OCI-LY7 (cell line): ENCODE results near the gene SPTBN4. TPM values are rescaled to one million over a fixed set of nuclear protein-coding genes. Genes with fewer than 3 reads are reported as not detected.

Experiments
- BruUV-seq: library from RNA; stranded (reverse); fragments of 400-500 nt; replicated peaks from 2 replicates; lab custom pipeline; 2021; lab: Mats Ljungman, UMichigan
- CTCF ChIA-PET: fragments of 300-600 bp; sonication (Branson Sonifier 250); formaldehyde crosslinking; loops from one replicate; lab custom pipeline; 2022; ENCODE audit warnings: antibody characterized with exemption; ENCODE audit not compliant: unreplicated experiment; lab: Charles Lee
- POLR2A ChIA-PET: fragments of 300-600 bp; sonication (Branson Sonifier 250); formaldehyde crosslinking; loops from one replicate; lab custom pipeline; 2022; ENCODE audit warnings: antibody characterized with exemption; lab: Charles Lee
- DNase-seq: peaks from one replicate; pipeline ENCODE4 v3.0.0-alpha.2; 2015; ENCODE audit warnings: low spot score
- H2AFZ ChIP-seq: fragments of 200-600 bp; sonication (generic), shearing (Covaris generic); 2 replicates; pipeline ENCODE4 v1.6.1; 2014; ENCODE audit warnings: mild to moderate bottlenecking, antibody characterized with exemption, low read length, moderate library complexity
- H3K27ac ChIP-seq: fragments of 200-600 bp; sonication (generic); 2 replicates; pipeline ENCODE4 v1.5.1; 2014; ENCODE audit warnings: mixed run types, low read depth, mild to moderate bottlenecking, moderate library complexity, low read length, inconsistent platforms; ENCODE audit not compliant: poor library complexity, severe bottlenecking
- H3K36me3 ChIP-seq: fragments of 200-600 bp; sonication (generic); 2 replicates; pipeline ENCODE4 v1.6.1; 2014; ENCODE audit warnings: mild to moderate bottlenecking, antibody characterized with exemption, low read length, moderate library complexity, mixed read lengths; ENCODE audit not compliant: insufficient read depth
- H3K4me1 ChIP-seq: fragments of 200-600 bp; sonication (generic); 2 replicates; pipeline ENCODE4 v1.5.1; 2014; ENCODE audit warnings: mild to moderate bottlenecking, low read length; ENCODE audit not compliant: insufficient read depth, poor library complexity, severe bottlenecking
- H3K4me2 ChIP-seq: fragments of 200-600 bp; sonication (generic); 2 replicates; pipeline ENCODE4 v1.6.1; 2014; ENCODE audit warnings: mild to moderate bottlenecking, low read length
- H3K4me3 ChIP-seq: fragments of 200-600 bp; sonication (generic); 2 replicates; pipeline ENCODE4 v1.5.1; 2014; ENCODE audit warnings: mild to moderate bottlenecking, low read depth, low read length; ENCODE audit not compliant: poor library complexity, severe bottlenecking
- H3K79me2 ChIP-seq: fragments of 200-600 bp; sonication (generic); 2 replicates; pipeline ENCODE4 v1.6.1; 2016; ENCODE audit warnings: low read depth, mild to moderate bottlenecking, low read length, moderate library complexity, mixed read lengths; ENCODE audit not compliant: insufficient read depth
- H3K9me2 ChIP-seq: fragments of 200-600 bp; sonication (generic); 2 replicates; pipeline ENCODE4 v1.6.1; 2016; ENCODE audit warnings: mild to moderate bottlenecking, low read length, mixed read lengths; ENCODE audit not compliant: insufficient read depth
- H3K9me3 ChIP-seq: fragments of 200-600 bp; sonication (generic); 2 replicates; pipeline ENCODE4 v1.6.1; 2014; ENCODE audit warnings: mild to moderate bottlenecking, mixed run types, low read length, mixed read lengths
- H4K20me1 ChIP-seq: fragments of 200-600 bp; sonication (generic); 2 replicates; pipeline ENCODE4 v1.6.1; 2014; ENCODE audit warnings: mild to moderate bottlenecking, antibody characterized with exemption, low read length, moderate library complexity, mixed read lengths; ENCODE audit not compliant: insufficient read depth
- EZH2phosphoT487 ChIP-seq: fragments of 200-600 bp; sonication (generic); IDR thresholded peaks from 2 replicates; pipeline ENCODE4 v1.6.1; 2018; ENCODE audit warnings: low read depth, borderline replicate concordance, mild to moderate bottlenecking, mixed run types, antibody characterized with exemption, low read length, moderate library complexity, mixed read lengths
- intact Hi-C: fragments of 100-400 bp; cut with micrococcal nuclease; formaldehyde crosslinking; loops from one replicate; pipeline ENCODE4 v1.10.0; 2022; ENCODE audit not compliant: unreplicated experiment
- total RNA-seq, 2 experiments: library from RNA; depleted of rRNA in 1 of 2; stranded (reverse); fragments of >200 nt in 1 of 2; shearing (Covaris generic) in 1 of 2; gene quantifications; 2 replicates each; pipeline ENCODE4 v1.2.3, GENCODE V29; 2014 to 2022
- TF ChIP-seq, protein P1 (sequence below): fragments of 200-600 bp; sonication (generic); conservative IDR thresholded peaks from 2 replicates; pipeline ENCODE4 v1.5.1; 2014; ENCODE audit warnings: mild to moderate bottlenecking, antibody characterized with exemption, low read length, moderate library complexity, mixed read lengths

The SPTBN4 gene
- total RNA-seq, 2 experiments from 2014 or later: 4.1 to 6.3 TPM

DNA sequence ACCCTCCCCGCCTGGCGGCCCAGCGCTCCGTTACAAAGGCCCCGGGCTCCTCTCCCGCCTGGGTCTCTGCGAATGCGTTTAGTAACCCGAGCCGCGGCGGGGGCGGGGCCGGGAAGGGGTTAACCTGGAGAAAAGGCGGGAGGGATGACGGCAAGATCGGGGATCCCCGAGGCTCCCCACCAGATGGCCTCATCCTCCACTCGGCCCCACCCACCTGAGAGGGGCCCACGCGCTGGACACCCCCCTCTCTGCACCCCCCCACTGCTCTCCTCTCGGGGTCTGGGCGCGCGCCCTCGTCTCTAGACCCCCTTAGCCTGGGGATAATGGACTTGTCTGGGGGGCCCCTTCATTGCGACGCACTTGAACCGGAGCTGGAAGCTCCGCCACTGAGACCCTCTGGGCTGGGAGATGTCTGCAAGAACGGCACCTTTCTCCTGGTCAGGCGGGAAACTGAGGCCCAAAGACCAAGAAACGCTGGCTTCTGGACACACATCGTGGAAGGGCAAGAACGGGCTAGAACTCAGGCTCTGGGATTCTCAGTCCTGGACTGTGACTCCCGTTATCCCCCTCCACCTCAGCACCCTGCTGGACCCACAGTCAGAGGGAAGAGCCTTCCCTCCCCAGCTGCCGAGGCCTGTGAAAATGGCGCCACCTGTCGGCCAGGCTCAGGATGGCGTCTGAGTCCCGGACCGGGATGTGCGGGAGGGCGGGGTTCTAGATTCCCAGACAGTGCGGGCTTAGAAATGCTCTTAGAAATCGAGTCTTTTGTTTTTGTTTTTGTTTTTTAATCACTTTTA is 131.5 kb downstream of the SPTBN4 start:
- Histone ChIP-seq H3K4me1 (peaks cover 57% of the 10 kb centered on the region), H2AFZ (0 out of 2 replicates have a peak overlapping the region, but pooled peaks have one; percentile 10), H3K9me2 (no peaks in the 10 kb centered on the region), H3K4me3 (peak overlapping the region; percentile 62), H3K4me2 (peak overlapping the region; percentile 68), H4K20me1 (no peaks in the 10 kb centered on the region), H3K9me3 (no peaks in the 10 kb centered on the region), H3K36me3 (no peaks in the 10 kb centered on the region), H3K79me2 (no peaks in the 10 kb centered on the region), H3K27ac (no peak overlapping the region)
- DNase-seq: peak; percentile 80
- POLR2A ChIA-PET: no interaction called here
- intact Hi-C loops: loop anchor here (1.0 to 2.0 kb wide), 6 partner anchors 49 to 458 kb away; partner anchors contain the start of gene BLVRB
- TF ChIP-seq EZH2phosphoT487: no peak
- TF ChIP-seq, protein P1, sequence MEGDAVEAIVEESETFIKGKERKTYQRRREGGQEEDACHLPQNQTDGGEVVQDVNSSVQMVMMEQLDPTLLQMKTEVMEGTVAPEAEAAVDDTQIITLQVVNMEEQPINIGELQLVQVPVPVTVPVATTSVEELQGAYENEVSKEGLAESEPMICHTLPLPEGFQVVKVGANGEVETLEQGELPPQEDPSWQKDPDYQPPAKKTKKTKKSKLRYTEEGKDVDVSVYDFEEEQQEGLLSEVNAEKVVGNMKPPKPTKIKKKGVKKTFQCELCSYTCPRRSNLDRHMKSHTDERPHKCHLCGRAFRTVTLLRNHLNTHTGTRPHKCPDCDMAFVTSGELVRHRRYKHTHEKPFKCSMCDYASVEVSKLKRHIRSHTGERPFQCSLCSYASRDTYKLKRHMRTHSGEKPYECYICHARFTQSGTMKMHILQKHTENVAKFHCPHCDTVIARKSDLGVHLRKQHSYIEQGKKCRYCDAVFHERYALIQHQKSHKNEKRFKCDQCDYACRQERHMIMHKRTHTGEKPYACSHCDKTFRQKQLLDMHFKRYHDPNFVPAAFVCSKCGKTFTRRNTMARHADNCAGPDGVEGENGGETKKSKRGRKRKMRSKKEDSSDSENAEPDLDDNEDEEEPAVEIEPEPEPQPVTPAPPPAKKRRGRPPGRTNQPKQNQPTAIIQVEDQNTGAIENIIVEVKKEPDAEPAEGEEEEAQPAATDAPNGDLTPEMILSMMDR: peak; percentile 98
- no TSS peak for BruUV-seq
- CTCF ChIA-PET: no interaction called here

DNA sequence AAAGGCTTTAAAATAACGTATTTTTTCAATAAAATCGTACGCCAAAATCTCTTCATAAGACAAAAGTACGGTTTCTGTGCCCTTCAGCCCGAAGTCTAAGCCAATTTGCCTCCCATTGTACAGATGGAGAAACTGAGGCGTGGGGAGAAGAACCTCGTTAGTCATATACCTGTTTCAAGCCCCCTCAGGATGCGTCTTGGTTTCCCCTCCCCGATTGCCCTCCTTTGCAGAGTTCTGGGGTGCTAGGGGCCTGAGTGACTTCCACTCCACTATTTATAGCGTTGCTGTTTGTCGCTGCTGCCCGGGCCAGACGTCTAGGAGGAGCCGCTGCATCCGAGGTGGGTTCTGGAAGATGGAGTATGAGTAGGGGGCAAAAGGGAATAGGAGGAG is 132.1 kb downstream of the SPTBN4 start:
- POLR2A ChIA-PET: no interaction called here

More for the DNA sequence above, 132.1 kb downstream of the SPTBN4 start:
- Histone ChIP-seq H3K27ac (no peak overlapping the region), H3K4me1 (peaks cover 59% of the 10 kb centered on the region), H3K9me2 (no peaks in the 10 kb centered on the region), H2AFZ (no peak overlapping the region), H3K36me3 (no peaks in the 10 kb centered on the region), H3K79me2 (no peaks in the 10 kb centered on the region), H3K9me3 (no peaks in the 10 kb centered on the region), H4K20me1 (no peaks in the 10 kb centered on the region), H3K4me3 (no peak overlapping the region), H3K4me2 (peak overlapping the region; percentile 68)
- BruUV-seq: no TSS peak
- CTCF ChIA-PET: no interaction called here
- TF ChIP-seq EZH2phosphoT487: 0 out of 2 replicates have a peak, but pooled peaks have one; percentile 70
- TF ChIP-seq, protein P1: peak; percentile 25; the same call in 1 of the 2 replicates
- intact Hi-C loops: loop anchor here (1.0 to 2.0 kb wide), 6 partner anchors 50 to 459 kb away; partner anchors contain the start of gene BLVRB
- DNase-seq: no peak
